HEK293 (cell line): ENCODE measurements around the gene STX16.

Source experiments
- CTCF ChIA-PET: fragments of 350-600 bp; formaldehyde crosslinking; extraction: SDS; loops from one replicate; lab custom pipeline; 2021; ENCODE audit warnings: antibody characterized with exemption; lab: Yijun Ruan, JAX
- POLR2A ChIA-PET: fragments of 300-600 bp; formaldehyde crosslinking; extraction: SDS; loops from one replicate; lab custom pipeline; 2020; ENCODE audit warnings: antibody characterized with exemption, inconsistent platforms; lab: Yijun Ruan, JAX
- H3K27ac ChIP-seq: fragments of 200-500 bp; sonication (Bioruptor generic); 2 replicates; pipeline ENCODE4 v1.5.1; 2014; ENCODE audit warnings: low read depth, low read length, control low read depth, inconsistent platforms; ENCODE audit errors: extremely low read depth
- H3K36me3 ChIP-seq, 2 experiments: fragments of 200-500 bp in 1 of 2; sonication (Bioruptor generic) in 1 of 2; 1 replicate in 1 of 2; 2 replicates in 1 of 2; pipeline ENCODE4 v1.5.1; 2014 to 2017; ENCODE audit warnings: inconsistent platforms in 2 of 2, low read length in 2 of 2; ENCODE audit not compliant: control insufficient read depth in 2 of 2, insufficient read depth in 1 of 2
- H3K4me1 ChIP-seq: fragments of 200-500 bp; sonication (Bioruptor generic); 2 replicates; pipeline ENCODE4 v1.5.1; 2014; ENCODE audit warnings: mild to moderate bottlenecking, low read length, inconsistent platforms; ENCODE audit not compliant: control insufficient read depth, insufficient read depth
- H3K4me3 ChIP-seq: 2 replicates; pipeline ENCODE4 v1.5.1; 2011; ENCODE audit warnings: low read depth, mild to moderate bottlenecking, control low read depth, low read length, moderate library complexity
- H3K9me3 ChIP-seq: fragments of 200-500 bp; sonication (Bioruptor generic); 2 replicates; pipeline ENCODE4 v1.5.1; 2014; ENCODE audit warnings: low read depth, low read length, inconsistent platforms; ENCODE audit not compliant: control insufficient read depth, insufficient read depth
- FEZF1 ChIP-seq: fragments of 450-650 bp; formaldehyde crosslinking; IDR thresholded peaks from 2 replicates; pipeline ENCODE4 v1.5.1; 2016; ENCODE audit warnings: missing biosample characterization, missing genetic modification characterization
- OSR2 ChIP-seq: fragments of 450-650 bp; formaldehyde crosslinking; IDR thresholded peaks from 2 replicates; pipeline ENCODE4 v1.5.1; 2016; ENCODE audit warnings: missing biosample characterization, missing genetic modification characterization
- REPIN1 ChIP-seq: fragments of 450-650 bp; formaldehyde crosslinking; IDR thresholded peaks from 2 replicates; pipeline ENCODE4 v1.5.1; 2017; ENCODE audit warnings: missing biosample characterization, missing genetic modification characterization, low read depth
- SALL2 ChIP-seq: fragments of 450-650 bp; formaldehyde crosslinking; IDR thresholded peaks from 2 replicates; pipeline ENCODE4 v1.5.0; 2017; ENCODE audit warnings: missing biosample characterization, mild to moderate bottlenecking, missing genetic modification characterization, borderline replicate concordance
- ZBTB48 ChIP-seq: fragments of 450-650 bp; formaldehyde crosslinking; IDR thresholded peaks from 2 replicates; pipeline ENCODE4 v1.5.1; 2016; ENCODE audit warnings: missing biosample characterization, missing genetic modification characterization
- ZNF155 ChIP-seq: fragments of 450-650 bp; formaldehyde crosslinking; IDR thresholded peaks from 2 replicates; pipeline ENCODE4 v1.5.1; 2016; ENCODE audit warnings: missing biosample characterization, missing genetic modification characterization
- ZNF169 ChIP-seq: fragments of 450-650 bp; formaldehyde crosslinking; IDR thresholded peaks from 2 replicates; pipeline ENCODE4 v1.5.1; 2016; ENCODE audit warnings: missing biosample characterization, missing genetic modification characterization
- ZNF274 ChIP-seq, 2 experiments: fragments of 200-500 bp in 1 of 2; fragments of 450-650 bp in 1 of 2; sonication (Bioruptor generic) in 1 of 2; formaldehyde crosslinking in 1 of 2; IDR thresholded peaks; 2 replicates each; pipeline versions ENCODE4 v1.5.1 to v1.6.1; 2014 to 2016; ENCODE audit warnings: borderline replicate concordance in 1 of 2, inconsistent platforms in 1 of 2, low read length in 1 of 2, missing biosample characterization in 1 of 2, missing genetic modification characterization in 1 of 2
- ZNF473 ChIP-seq: fragments of 450-650 bp; formaldehyde crosslinking; IDR thresholded peaks from 2 replicates; pipeline ENCODE4 v1.5.1; 2017; ENCODE audit warnings: missing biosample characterization, missing genetic modification characterization
- ZNF571 ChIP-seq: fragments of 450-650 bp; formaldehyde crosslinking; IDR thresholded peaks from 2 replicates; pipeline ENCODE4 v1.5.0; 2017; ENCODE audit warnings: missing biosample characterization, missing genetic modification characterization
- ZNF76 ChIP-seq: fragments of 450-650 bp; formaldehyde crosslinking; IDR thresholded peaks from 2 replicates; pipeline ENCODE4; 2016; ENCODE audit warnings: low read depth, missing biosample characterization, missing genetic modification characterization, borderline replicate concordance
- ZNF843 ChIP-seq: fragments of 450-650 bp; formaldehyde crosslinking; IDR thresholded peaks from 2 replicates; pipeline ENCODE4 v1.5.1; 2016; ENCODE audit warnings: missing biosample characterization, missing genetic modification characterization
- TF ChIP-seq, protein P1 (sequence below): fragments of 450-650 bp; formaldehyde crosslinking; IDR thresholded peaks from 2 replicates; pipeline ENCODE4 v1.5.1; 2017; ENCODE audit warnings: missing biosample characterization, mild to moderate bottlenecking, missing genetic modification characterization, moderate library complexity
- TF ChIP-seq, protein P2 (sequence below): fragments of 450-650 bp; IDR thresholded peaks from 2 replicates; pipeline ENCODE4 v1.5.1; 2018; ENCODE audit warnings: missing biosample characterization, missing genetic modification characterization
- TF ChIP-seq, protein P3 (sequence below): fragments of 450-650 bp; formaldehyde crosslinking; IDR thresholded peaks from 2 replicates; pipeline ENCODE4 v1.5.1; 2017; ENCODE audit warnings: missing biosample characterization, missing genetic modification characterization
- TF ChIP-seq, protein P4 (sequence below): fragments of 450-650 bp; formaldehyde crosslinking; IDR thresholded peaks from 2 replicates; pipeline ENCODE4 v1.5.1; 2016; ENCODE audit warnings: missing biosample characterization, missing genetic modification characterization
- TF ChIP-seq, protein P5 (sequence below): sonication (generic); formaldehyde crosslinking; IDR thresholded peaks from 2 replicates; pipeline ENCODE4 v1.8.1; 2022; ENCODE audit warnings: mild to moderate bottlenecking, moderate library complexity, missing genetic modification reagents

The STX16 gene

DNA sequence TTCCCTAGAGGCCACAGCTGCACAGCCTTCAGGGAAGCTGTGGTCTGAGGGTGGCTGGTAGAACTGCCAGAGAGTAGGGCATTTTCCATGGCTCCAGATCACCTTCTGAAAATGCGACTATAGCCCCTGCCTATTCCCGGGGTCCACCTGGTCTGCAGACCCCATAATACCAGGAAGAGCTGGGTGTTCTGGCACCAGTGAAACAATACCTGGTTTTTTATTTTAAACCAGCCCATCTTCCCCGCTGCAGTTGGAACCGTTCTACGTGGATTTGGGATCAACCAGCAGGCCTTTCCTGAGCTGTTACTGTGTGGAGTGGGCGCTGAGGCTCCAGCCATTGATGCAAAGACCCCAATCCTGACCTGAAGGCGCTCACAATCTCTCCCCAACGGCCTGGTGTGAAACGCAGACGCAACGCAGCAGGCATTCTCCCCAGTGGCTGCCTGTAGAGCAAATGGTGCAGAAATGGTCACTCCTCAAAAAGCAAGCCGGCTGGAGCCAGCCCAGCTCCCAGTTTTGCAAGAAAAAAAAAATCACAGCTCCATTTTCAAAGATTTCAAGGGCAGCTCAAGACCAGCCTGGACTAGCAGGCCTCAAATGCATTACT is 52.8 kb downstream of the STX16 start:
- H3K4me1 ChIP-seq = no peaks in the 10 kb centered on the region
- H3K36me3 ChIP-seq = peaks cover 0 to 50% of the 10 kb centered on the region in 2 experiments; a peak in 1 of 3 replicates
- no peak overlapping the region for H3K27ac ChIP-seq
- ChIA-PET CTCF (no interaction called here), POLR2A (no interaction called here)
- TF ChIP-seq ZNF169 (tag by site-specific recombination) (no peak), SALL2 (tag by site-specific recombination) (no peak), REPIN1 (tag by site-specific recombination) (no peak), ZNF843 (tag by site-specific recombination) (no peak), ZNF274 (IDR thresholded peaks at IDR 0.05; ENCODE audit: low read length) (no peak), ZNF274 (tag by site-specific recombination; IDR thresholded peaks at IDR 0.05; ENCODE audit: borderline replicate concordance) (no peak), ZBTB48 (tag by site-specific recombination) (no peak), ZNF76 (tag by site-specific recombination) (no peak), ZNF155 (tag by site-specific recombination) (no peak), ZNF473 (no peak), OSR2 (tag by site-specific recombination) (no peak), FEZF1 (no peak), ZNF571 (no peak)
- TF ChIP-seq, protein P1, sequence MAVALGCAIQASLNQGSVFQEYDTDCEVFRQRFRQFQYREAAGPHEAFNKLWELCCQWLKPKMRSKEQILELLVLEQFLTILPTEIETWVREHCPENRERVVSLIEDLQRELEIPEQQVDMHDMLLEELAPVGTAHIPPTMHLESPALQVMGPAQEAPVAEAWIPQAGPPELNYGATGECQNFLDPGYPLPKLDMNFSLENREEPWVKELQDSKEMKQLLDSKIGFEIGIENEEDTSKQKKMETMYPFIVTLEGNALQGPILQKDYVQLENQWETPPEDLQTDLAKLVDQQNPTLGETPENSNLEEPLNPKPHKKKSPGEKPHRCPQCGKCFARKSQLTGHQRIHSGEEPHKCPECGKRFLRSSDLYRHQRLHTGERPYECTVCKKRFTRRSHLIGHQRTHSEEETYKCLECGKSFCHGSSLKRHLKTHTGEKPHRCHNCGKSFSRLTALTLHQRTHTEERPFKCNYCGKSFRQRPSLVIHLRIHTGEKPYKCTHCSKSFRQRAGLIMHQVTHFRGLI (tag by site-specific recombination) = no peak
- TF ChIP-seq, protein P2, sequence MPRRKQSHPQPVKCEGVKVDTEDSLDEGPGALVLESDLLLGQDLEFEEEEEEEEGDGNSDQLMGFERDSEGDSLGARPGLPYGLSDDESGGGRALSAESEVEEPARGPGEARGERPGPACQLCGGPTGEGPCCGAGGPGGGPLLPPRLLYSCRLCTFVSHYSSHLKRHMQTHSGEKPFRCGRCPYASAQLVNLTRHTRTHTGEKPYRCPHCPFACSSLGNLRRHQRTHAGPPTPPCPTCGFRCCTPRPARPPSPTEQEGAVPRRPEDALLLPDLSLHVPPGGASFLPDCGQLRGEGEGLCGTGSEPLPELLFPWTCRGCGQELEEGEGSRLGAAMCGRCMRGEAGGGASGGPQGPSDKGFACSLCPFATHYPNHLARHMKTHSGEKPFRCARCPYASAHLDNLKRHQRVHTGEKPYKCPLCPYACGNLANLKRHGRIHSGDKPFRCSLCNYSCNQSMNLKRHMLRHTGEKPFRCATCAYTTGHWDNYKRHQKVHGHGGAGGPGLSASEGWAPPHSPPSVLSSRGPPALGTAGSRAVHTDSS = no peak
- TF ChIP-seq, protein P3, sequence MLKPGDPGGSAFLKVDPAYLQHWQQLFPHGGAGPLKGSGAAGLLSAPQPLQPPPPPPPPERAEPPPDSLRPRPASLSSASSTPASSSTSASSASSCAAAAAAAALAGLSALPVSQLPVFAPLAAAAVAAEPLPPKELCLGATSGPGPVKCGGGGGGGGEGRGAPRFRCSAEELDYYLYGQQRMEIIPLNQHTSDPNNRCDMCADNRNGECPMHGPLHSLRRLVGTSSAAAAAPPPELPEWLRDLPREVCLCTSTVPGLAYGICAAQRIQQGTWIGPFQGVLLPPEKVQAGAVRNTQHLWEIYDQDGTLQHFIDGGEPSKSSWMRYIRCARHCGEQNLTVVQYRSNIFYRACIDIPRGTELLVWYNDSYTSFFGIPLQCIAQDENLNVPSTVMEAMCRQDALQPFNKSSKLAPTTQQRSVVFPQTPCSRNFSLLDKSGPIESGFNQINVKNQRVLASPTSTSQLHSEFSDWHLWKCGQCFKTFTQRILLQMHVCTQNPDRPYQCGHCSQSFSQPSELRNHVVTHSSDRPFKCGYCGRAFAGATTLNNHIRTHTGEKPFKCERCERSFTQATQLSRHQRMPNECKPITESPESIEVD (tag by site-specific recombination) = no peak
- TF ChIP-seq, protein P4, sequence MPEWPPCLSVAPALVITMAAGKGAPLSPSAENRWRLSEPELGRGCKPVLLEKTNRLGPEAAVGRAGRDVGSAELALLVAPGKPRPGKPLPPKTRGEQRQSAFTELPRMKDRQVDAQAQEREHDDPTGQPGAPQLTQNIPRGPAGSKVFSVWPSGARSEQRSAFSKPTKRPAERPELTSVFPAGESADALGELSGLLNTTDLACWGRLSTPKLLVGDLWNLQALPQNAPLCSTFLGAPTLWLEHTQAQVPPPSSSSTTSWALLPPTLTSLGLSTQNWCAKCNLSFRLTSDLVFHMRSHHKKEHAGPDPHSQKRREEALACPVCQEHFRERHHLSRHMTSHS (tag by site-specific recombination) = no peak
- TF ChIP-seq, protein P5, sequence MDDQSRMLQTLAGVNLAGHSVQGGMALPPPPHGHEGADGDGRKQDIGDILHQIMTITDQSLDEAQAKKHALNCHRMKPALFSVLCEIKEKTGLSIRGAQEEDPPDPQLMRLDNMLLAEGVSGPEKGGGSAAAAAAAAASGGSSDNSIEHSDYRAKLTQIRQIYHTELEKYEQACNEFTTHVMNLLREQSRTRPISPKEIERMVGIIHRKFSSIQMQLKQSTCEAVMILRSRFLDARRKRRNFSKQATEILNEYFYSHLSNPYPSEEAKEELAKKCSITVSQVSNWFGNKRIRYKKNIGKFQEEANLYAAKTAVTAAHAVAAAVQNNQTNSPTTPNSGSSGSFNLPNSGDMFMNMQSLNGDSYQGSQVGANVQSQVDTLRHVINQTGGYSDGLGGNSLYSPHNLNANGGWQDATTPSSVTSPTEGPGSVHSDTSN (CRISPR knock-in tag) = no peak
- H3K4me3 ChIP-seq = no peak overlapping the region
- H3K9me3 ChIP-seq = no peaks in the 10 kb centered on the region
